GDM1 (cell line): ENCODE measurements around the gene GPATCH4.

Experiments used
- DNase-seq: peaks from one replicate; lab custom pipeline; 2025; lab: John Stamatoyannopoulos, UW

The GPATCH4 gene

DNA sequence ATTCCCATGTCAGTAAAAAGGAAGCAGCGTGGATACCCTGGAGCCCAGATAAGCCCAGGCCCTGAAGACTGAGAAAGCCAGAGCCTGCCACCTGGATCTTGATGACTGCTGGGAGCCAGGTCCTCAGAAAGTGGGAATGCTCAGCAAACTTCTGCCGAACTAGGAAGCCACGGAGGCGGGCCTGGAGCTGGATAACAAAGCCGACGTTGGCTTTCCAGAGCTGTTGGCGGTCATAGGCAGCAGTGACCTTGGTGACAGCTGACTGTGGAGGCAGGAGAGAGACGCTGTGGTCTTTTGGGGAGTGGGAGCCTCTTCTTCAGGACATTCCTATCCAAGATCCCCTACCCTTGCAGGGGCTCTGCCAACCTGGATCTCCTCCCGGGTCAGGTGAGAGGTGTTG is 53.3 kb downstream of the GPATCH4 start:
- no peak for DNase-seq

DNA sequence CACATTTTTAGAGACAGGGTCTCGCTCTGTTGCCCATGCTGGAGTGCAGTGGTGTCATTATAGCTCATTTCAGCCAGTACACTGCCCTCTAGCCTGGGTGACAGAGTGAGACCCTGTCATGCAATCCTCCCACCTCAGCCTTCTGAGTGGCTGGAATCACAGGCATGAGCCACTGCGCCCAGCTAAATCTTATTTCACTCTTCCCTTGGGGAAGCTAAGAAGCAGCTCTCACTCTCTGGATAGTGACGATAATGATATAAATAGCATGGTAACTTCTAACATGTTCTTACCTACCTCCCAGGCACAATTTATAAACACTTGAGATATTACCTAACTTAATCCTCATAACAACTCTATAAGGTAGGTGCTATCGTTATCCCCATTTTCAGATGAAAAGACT is 53.8 kb downstream of the GPATCH4 start:
- DNase-seq: no peak

DNA sequence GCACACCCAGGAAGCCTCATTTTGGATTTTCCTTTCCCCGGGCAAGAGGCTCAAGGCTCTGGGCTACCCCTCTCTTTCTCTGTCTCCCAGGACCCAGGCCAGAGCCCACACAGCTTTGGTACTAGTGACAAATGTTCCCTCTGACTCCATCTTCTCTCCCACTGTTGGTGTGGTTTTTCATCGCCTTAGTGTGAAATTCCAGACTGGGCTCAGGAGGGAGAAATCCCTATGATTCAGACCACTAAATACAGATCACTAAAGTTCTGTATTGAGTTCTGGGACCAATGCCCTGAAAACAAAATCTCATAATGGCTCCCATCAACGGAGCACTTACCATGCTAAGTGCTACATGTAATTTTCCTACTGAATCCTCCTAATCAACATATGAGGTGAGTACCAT is 55.0 kb downstream of the GPATCH4 start:
- DNase-seq: no peak

DNA sequence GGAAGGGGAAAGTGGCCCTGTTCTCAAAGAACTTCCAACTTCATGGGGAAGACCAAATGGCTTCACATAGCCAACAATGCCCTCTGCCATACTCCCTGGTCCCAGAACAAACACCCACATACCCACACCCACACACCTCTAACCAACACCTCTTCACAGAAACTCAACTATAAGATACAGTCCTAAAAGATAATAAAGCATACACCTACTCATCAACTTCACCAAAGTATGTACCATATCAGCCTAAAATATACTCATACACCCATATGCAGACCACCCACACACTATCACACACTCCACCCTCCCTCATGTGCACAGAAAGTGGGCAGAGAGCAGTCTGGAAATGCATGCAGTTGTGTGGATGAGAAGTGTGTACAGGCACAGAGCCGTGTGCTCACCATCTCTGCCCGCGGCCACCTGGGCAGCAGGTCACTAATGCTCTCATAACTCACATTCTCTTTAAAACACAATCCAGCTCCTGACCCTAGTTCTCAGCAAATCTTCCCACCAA is 56.6 kb downstream of the GPATCH4 start:
- no peak for DNase-seq
